Parathyroid adenoma (tissue), 2 donors: ENCODE results near the gene RTF1.

ENCODE experiments used
- H2AFZ ChIP-seq: fragments of 300-600 bp; sonication (generic); one replicate; pipeline ENCODE4 v1.7.0; 2017; ENCODE audit warnings: antibody characterized with exemption, mild to moderate bottlenecking
- H3K27ac ChIP-seq: fragments of 300-600 bp; sonication (generic); one replicate; pipeline ENCODE4 v1.7.0; 2017
- H3K27me3 ChIP-seq: fragments of 300-600 bp; sonication (generic); one replicate; pipeline ENCODE4 v1.7.0; 2017; ENCODE audit warnings: low read length; ENCODE audit not compliant: control insufficient read depth, insufficient read depth
- H3K36me3 ChIP-seq: fragments of 300-600 bp; sonication (generic); one replicate; pipeline ENCODE4 v1.7.0; 2017; ENCODE audit warnings: low read length; ENCODE audit not compliant: control insufficient read depth, insufficient read depth
- H3K4me1 ChIP-seq: fragments of 300-600 bp; sonication (generic); one replicate; pipeline ENCODE4 v1.7.0; 2017; ENCODE audit warnings: control low read depth
- H3K4me2 ChIP-seq: fragments of 300-600 bp; sonication (generic); one replicate; pipeline ENCODE4 v1.7.0; 2017; ENCODE audit warnings: low read length
- H3K4me3 ChIP-seq: fragments of 300-600 bp; sonication (generic); one replicate; pipeline ENCODE4 v1.7.0; 2017; ENCODE audit warnings: low read depth, low read length
- H3K79me2 ChIP-seq: fragments of 300-600 bp; sonication (generic); one replicate; pipeline ENCODE4 v1.7.0; 2017; ENCODE audit warnings: control low read depth
- H3K9ac ChIP-seq: fragments of 300-600 bp; sonication (generic); one replicate; pipeline ENCODE4 v1.7.0; 2017; ENCODE audit warnings: mild to moderate bottlenecking
- H3K9me3 ChIP-seq: fragments of 300-600 bp; sonication (generic); one replicate; pipeline ENCODE4 v1.7.0; 2017; ENCODE audit warnings: low read length; ENCODE audit not compliant: control insufficient read depth
- CTCF ChIP-seq: fragments of 300-600 bp; sonication (generic); IDR thresholded peaks from one replicate; pipeline ENCODE4 v1.7.0; 2017; ENCODE audit warnings: antibody characterized with exemption, mild to moderate bottlenecking
- donor health status: primary hyperparathyroidism.

The RTF1 gene

DNA sequence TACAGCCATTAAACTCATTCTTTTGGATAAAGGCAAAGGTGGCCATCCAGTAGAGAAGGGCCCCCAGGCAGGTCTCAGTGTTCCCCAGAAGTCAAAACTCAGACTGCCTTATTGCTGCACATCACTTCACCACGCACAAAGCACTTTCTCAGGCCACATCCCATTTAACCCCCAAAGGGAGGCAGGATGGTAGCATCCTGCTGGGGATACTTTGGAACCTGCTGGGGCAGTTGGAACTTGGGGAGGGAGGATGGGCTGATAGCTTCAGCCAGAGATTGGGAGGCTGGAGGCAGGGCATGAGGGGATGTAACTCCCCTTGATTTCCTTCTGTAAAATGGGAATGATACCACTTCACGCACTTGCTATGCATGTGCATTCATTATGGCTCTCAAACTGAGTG, 81.8 kb downstream of the RTF1 start:
- no peak overlapping the region for H3K4me3 ChIP-seq
- TF ChIP-seq CTCF, result no peak
- no peak overlapping the region for H2AFZ ChIP-seq
- H3K79me2 ChIP-seq, result no peaks in the 10 kb centered on the region
- no peak overlapping the region for H3K9ac ChIP-seq
- H3K4me1 ChIP-seq, result no peaks in the 10 kb centered on the region
- no peaks in the 10 kb centered on the region for H3K9me3 ChIP-seq
- H3K27me3 ChIP-seq, result no peaks in the 10 kb centered on the region
- no peak overlapping the region for H3K27ac ChIP-seq
- H3K36me3 ChIP-seq, result no peaks in the 10 kb centered on the region
- no peak overlapping the region for H3K4me2 ChIP-seq

- H3K36me3 ChIP-seq, result no peaks in the 10 kb centered on the region
- no peaks in the 10 kb centered on the region for H3K27me3 ChIP-seq
- H3K9me3 ChIP-seq, result no peaks in the 10 kb centered on the region
- H3K4me3 ChIP-seq, result no peak overlapping the region
- no peaks in the 10 kb centered on the region for H3K79me2 ChIP-seq
- H2AFZ ChIP-seq, result no peak overlapping the region
- no peak for TF ChIP-seq CTCF
- no peak overlapping the region for H3K4me2 ChIP-seq
- no peaks in the 10 kb centered on the region for H3K4me1 ChIP-seq
- no peak overlapping the region for H3K9ac ChIP-seq
- no peak overlapping the region for H3K27ac ChIP-seq
Observed at GRCh38 chr15:41499109-41499851, 82.4 kb downstream of the RTF1 start.

- Histone ChIP-seq H3K4me1 (no peaks in the 10 kb centered on the region), H3K4me2 (no peak overlapping the region), H3K27me3 (no peaks in the 10 kb centered on the region), H3K9ac (no peak overlapping the region), H3K9me3 (no peaks in the 10 kb centered on the region), H3K27ac (no peak overlapping the region), H3K36me3 (no peaks in the 10 kb centered on the region), H2AFZ (no peak overlapping the region), H3K79me2 (no peaks in the 10 kb centered on the region), H3K4me3 (no peak overlapping the region)
- no peak for TF ChIP-seq CTCF
Observed at GRCh38 chr15:41501191-41501917, 84.5 kb downstream of the RTF1 start.

- H3K4me1 ChIP-seq, result no peaks in the 10 kb centered on the region
- no peaks in the 10 kb centered on the region for H3K9me3 ChIP-seq
- H3K4me2 ChIP-seq, result no peak overlapping the region
- no peaks in the 10 kb centered on the region for H3K27me3 ChIP-seq
- H2AFZ ChIP-seq, result no peak overlapping the region
- no peak overlapping the region for H3K9ac ChIP-seq
- H3K36me3 ChIP-seq, result no peaks in the 10 kb centered on the region
- H3K79me2 ChIP-seq, result no peaks in the 10 kb centered on the region
- TF ChIP-seq CTCF, result no peak
- H3K27ac ChIP-seq, result no peak overlapping the region
- H3K4me3 ChIP-seq, result no peak overlapping the region
Observed at GRCh38 chr15:41501931-41502794, 85.3 kb downstream of the RTF1 start.
